IMR-90 (cell line): ENCODE measurements around the gene UBA52.

ENCODE experiments used
- ELK1 ChIP-seq: fragments of 150-350 bp; IDR thresholded peaks from 2 replicates; pipeline ENCODE4 v1.6.1; 2016; ENCODE audit warnings: low read depth, mild to moderate bottlenecking, low read length, moderate library complexity, borderline replicate concordance
- MAFK ChIP-seq: IDR thresholded peaks from 2 replicates; pipeline ENCODE4 v1.6.1; 2012; ENCODE audit warnings: low read depth, low read length, improper control_type of control experiment
- POLR2A ChIP-seq: IDR thresholded peaks from 2 replicates; pipeline ENCODE4 v1.6.1; 2012; ENCODE audit warnings: mild to moderate bottlenecking, low read depth, low read length
- TF ChIP-seq, protein P1 (sequence below): conservative IDR thresholded peaks from 2 replicates; pipeline ENCODE4 v1.5.1; 2012; ENCODE audit warnings: mild to moderate bottlenecking, low read depth, low read length, improper control_type of control experiment

DNA sequence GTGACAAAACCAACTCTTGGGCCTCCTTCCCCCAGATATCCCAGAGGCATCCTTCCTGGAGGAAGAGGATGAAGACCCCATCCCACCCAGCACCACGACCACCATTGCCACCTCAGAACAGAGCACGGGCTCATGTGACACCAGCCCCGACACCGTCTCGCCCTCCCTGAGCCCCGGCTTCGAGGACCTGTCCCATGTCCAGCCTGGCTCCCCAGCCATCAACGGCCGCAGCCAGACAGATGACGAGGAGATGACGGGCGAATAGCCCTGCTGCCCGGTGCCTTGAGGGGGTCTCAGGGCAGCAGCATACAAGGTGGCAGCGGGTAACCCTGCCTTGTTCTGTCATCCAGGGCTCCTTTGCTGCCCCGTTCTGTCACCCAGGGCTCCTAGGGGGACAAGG lies 3.3 kb upstream of the UBA52 start:
- TF ChIP-seq, protein P1, sequence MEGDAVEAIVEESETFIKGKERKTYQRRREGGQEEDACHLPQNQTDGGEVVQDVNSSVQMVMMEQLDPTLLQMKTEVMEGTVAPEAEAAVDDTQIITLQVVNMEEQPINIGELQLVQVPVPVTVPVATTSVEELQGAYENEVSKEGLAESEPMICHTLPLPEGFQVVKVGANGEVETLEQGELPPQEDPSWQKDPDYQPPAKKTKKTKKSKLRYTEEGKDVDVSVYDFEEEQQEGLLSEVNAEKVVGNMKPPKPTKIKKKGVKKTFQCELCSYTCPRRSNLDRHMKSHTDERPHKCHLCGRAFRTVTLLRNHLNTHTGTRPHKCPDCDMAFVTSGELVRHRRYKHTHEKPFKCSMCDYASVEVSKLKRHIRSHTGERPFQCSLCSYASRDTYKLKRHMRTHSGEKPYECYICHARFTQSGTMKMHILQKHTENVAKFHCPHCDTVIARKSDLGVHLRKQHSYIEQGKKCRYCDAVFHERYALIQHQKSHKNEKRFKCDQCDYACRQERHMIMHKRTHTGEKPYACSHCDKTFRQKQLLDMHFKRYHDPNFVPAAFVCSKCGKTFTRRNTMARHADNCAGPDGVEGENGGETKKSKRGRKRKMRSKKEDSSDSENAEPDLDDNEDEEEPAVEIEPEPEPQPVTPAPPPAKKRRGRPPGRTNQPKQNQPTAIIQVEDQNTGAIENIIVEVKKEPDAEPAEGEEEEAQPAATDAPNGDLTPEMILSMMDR = no peak
- no peak for TF ChIP-seq POLR2A
- no peak for TF ChIP-seq ELK1
- TF ChIP-seq MAFK = no peak
